GM19351 (cell line): ENCODE results near the gene PPIL6.

ENCODE experiments used
- ATAC-seq: cut with Tn5 transposase; IDR thresholded peaks from one replicate; pipeline ENCODE4 v1.9.1; 2021; ENCODE audit warnings: mild to moderate bottlenecking, moderate library complexity; ENCODE audit not compliant: unreplicated experiment

The PPIL6 gene

DNA sequence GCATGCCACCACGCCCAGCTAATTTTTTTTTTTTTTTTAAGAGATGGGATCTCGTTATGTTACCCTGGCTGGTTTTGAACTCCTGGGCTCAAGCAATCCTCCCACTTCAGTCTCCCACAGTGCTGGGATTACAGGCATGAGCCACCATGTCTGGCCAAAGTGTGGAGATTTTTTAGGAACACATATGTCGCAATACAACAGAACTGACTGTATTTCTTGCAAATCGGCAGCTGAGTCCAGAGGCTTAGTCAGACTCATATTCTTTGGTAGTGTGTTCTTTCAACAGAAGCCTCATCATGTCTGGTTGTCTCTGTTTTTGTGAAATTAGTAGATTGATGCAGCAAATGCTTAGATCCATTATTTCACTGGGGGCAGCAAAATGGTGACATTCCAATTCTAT is 34.2 kb downstream of the PPIL6 start:
- no peak for ATAC-seq

DNA sequence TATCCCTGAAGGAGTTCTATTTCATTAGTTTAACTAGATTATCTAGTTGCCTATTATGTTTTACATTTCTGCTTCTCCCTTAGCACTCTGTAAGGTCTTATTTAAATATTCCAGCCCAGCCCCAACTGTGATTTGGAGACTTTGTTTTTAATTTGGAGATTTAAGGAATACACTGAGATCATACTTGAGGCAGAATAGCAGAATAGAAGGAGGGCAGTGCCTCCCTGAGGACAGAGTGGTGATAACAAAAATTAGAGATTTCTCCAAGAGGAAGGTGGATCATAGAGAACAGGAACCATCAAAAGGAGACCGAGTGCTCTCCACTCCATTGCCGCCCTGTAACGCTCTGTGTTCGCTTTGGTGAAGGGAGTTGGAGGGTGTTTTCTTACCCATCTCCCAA is 43.4 kb downstream of the PPIL6 start:
- no peak for ATAC-seq

DNA sequence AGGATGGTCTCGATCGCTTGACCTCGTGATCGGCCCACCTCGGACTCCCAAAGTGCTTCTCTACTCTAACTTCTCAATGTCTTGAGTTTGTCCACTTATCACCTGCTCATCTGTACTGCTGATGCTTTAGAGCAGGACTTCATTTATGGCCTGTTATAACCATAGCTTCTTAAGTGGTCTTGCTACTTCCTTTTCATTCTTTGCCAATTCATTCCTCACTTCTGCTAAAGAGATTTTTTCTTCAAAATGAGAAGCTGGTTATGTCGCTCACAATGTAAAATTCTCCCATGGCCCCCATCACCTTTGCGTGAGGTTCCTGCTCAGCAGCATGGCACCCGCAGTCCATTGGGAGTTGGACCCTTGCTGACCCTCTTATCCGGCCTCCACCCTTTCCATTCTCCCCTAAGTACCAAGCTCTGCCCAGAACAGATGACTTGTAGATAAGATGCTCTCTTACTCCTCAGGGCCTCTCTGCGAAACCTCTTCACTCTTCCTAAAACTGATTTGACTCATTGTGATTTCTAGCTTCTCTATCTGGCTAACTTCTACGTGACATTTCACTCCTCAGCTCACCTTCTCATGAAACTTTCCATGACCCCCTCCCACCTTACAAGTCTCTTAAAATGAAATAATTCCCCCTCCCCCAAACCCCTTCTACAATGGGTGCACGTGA is 44.2 kb downstream of the PPIL6 start:
- ATAC-seq, result no peak

DNA sequence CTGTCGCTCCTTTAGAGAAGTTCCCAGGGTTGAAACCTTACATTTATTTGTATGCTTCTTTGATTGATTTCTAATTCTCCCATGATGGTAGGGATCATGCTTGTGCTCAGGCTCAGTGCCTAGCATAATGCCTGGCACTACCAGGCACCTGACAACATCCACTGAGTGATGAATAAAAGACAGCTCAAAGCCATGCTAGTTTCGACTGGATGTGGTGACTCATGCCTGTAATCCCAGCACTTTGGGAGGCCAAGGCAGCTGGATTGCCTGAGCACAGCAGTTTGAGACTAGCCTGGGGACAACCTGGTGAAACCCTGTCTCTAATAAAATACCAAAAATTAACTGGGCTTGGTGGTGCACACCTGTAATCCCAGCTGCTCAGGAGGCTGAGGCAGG is 46.5 kb downstream of the PPIL6 start:
- no peak for ATAC-seq

DNA sequence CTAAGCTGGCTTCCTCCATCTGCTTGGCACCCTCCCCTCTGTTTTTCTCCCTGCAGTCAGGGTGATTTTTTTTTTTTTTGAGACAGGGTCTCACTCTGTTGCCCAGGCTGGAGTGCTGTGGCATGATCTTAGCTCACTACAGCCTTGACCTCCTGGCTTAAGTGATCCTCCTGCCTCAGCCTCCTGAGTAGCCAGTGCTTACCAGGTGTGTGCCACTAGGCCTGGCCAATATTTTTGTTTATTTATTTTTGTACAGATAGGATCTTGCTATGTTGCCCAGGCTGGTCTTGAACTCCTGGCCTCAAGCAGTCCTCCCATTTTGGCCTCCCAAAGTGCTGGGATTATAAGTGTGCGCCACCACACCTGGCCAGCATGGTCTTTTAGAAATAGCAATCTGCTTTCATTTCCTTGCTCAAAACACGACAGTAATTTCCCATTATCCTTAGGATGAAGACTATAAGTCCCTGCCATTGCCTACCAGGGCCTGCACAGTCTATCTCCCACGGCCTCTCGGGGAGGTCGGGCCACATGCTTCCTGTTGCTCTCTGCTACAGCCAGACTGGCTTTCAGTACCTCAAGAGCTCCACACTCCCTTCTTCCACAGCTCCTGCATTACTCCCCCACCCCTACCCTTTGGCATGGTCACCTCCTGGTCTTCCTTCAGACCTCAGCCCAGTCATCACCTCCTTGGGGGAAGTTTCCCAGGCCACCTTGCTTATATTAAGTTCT is 47.1 kb downstream of the PPIL6 start:
- no peak for ATAC-seq

DNA sequence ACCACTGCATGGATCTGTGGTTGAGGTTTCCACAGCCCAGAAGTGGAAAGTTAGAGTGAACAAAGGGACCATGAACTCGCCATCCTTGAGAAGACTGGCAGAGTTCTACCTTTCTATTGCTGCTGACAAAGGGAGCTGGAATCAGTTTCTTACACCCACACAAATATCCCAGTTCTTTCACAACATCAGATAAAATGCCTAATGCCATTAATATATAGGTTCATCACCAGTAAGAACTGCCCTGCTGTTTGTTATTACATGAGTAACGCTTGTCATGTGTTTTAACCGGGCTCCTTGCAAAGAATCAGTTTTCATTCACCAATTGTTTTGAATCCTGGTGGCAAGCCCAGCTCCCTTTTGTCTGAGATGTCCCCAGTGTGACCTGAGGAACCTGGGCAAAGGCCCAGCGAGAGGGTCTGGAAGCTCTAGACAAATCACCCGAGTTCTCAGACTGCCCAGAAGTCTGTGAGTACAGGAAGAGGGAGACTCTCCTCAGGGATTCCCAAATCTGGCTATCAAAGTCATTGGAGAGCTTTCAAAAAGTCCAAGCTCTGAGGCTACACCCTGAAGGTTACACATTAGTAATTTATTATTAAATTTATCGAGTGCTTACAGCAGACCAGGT is 50.7 kb downstream of the PPIL6 start:
- no peak for ATAC-seq

DNA sequence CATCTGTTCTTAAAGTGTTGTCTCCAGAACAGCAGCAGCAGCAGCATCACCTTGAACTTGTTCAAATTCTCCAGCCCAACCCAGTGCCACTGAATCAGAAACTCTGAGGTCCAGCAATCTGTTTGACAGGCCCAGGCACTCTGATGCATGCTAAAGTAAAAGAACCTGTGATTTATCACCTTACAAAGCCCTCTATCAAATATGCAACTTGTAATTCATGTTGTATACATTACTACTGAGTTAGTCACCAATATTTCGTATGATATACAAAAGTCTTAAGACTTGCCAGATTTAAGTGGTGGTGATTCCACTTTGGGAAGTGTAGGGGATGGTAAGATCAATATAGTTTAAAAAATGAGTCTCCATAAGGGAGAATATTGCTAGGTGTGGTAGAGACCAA is 52.2 kb downstream of the PPIL6 start:
- no peak for ATAC-seq

DNA sequence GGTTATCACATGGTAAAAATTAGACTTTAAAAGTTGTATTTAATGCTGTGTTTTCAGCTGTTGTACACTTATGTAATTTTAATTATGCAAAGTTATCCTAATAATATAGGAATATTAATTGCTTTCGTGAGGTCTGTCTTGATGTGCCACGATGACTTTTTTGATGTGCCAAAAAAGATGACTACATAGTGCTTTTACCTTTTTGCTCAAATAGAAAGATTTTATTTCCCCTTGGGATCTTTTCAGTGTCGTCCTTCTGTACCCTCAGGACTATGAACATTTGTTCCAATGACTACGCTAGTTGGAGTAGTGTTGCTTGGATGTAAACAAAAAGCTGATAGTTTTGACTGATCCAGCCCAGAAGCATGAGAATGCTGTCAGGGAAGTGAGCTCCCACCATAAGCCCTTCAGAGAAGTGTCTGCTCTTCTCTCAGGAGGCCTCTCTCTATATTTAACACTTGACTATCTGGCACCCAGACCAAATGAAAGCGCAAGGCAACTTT is 56.9 kb downstream of the PPIL6 start:
- ATAC-seq, result no peak

DNA sequence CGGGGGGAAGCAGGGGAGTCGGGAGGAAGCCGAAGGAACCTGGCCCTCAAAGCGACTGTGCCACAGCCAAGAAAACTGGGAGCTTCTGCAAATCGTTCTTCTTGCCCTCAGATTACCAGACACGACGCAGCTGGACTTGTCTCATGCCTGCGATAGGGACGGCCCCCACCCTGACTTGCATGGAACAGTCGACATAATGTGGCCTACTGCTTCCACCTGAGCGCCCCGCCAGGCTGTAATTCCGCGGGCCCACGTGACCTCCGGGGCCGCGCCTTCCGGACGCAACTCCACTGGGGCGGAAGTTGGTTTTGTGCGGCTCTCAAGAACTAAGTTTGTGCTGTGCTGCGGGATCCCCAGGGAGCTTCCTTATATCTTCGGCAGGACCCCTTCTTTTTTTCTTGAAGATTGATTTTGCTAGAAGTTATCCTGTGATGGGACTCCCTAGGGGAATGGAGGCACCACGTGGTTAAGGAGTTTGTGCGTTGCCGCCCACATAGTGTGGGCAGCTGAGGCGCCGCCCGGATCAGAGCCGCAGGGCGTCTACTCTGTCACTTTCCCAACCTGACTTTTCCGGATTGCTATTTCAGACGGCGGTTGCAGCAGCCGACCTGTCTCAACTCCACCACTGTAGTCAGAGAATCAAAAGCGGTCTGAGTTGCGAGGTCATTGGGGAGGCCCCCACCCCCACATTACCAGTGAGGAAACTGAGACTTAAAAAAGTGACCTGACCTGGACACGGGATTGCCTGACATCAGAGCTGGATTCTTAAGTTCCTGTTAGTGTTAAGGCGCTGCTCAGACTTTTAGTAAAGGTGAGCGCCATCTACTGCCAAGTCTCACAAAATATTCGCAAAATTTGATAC is 57.6 kb downstream of the PPIL6 start:
- ATAC-seq, result peak; percentile 63

DNA sequence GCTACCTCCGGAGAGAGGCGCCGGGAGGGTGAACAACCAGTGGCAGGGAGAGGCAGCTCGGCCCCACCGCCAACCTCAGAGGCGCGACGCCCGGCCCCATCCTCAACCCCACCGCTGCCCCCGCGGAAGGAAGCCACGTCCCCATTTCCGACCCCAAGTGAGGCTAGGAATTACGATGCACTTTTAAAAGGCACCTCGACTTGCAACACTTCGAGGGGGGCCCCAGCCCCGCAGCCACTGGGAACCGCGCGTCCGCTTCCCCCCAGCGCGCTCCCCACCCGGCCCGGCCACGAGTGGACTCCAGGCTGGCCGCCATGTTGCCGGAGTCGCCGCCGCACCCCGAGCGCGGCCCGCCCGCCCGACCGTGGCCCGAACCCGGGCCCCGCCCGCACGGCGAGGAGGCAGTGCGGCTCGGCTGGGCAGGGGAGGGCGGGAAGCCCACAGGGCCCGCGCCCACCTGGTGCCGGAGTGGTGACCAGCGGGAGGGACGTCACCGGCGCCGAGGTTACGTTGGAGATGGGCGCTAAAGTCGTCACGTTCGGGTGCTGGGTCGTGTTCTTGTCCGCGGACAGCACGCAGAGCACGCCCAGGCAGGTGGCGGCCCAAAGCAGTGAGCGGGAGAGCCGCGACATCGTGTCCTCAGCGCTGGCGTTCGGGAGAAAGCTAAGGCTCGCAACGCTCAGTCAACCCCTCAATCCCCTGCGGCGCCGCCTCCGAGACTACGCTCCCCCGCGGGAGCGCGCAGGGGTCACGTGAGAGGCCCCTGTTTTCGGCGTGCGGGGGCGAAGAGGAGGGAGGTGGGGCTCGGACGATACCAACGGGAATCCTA is 58.5 kb downstream of the PPIL6 start, which contains the start of gene CD164:
Gene CD164, minus strand, starts transcription at position 721 of the 829 bp plus-strand sequence. Its CDS starts 89 bp downstream, at position 632.
- ATAC-seq, result peak; percentile 39

DNA sequence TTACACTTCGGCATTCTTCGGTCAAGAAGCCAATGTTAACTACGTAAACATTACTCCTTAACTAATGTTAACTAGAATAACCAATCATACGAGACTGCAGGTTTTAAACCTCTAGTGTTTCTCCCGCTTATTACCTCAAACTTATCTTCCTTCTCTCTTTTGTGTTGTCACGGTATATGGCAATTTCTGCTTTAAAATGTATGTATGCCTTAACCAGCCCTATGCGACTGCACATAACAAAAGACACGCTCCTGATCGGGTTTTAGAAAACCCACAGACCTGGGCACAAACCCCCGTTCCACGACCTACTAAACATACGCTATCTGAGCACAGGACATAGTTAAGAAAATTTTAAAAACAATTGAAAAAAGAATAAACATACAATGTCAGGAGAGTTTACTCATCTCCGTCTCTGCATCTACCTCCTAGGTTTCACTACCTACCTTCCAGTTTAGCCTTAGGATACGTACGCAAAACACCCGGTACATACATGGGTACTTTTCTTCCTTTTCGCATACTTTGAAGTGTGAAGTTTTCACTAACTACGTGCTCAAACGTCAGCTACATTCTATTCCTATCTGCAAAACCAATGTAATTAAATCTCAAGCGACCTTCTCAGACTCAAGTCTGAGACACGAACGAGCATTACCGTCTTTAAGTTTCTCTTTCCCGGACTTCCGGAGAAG is 59.2 kb downstream of the PPIL6 start:
- no peak for ATAC-seq

DNA sequence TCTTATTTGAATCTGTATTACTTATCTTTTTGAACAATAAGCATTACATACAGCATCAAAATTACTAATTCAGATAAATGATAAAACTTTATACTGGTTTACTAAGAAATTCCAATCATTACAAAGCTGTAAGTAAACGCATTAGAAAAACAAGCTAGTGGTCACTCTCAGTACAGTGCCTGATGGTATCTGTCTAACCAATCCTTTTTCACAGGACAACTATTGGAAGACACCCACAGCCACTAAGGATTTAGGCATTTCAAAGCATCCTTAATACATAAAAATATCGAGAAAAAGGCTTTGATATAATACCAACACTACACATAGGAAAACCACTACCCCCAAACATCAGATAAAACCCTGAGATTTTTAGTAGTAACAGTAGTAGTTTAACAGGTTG is 60.7 kb downstream of the PPIL6 start:
- no peak for ATAC-seq

DNA sequence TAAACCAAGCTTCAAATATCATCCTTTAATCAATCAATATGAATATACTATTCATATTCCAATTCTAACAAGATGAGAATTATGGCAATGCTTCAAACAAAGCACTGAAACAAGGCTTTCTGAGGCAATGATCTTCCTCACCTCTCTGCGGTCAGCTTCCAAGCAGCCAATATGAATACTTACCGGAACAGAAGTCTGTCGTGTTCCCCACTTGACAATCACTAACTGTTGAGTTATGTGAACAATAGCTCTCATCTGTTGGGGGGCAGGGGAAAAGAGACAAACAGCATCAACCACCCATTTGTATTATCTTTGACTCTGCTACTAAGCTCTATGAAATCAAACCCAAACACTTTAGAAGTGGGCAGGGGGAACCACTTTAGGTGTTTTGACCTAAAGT is 62.7 kb downstream of the PPIL6 start:
- no peak for ATAC-seq

DNA sequence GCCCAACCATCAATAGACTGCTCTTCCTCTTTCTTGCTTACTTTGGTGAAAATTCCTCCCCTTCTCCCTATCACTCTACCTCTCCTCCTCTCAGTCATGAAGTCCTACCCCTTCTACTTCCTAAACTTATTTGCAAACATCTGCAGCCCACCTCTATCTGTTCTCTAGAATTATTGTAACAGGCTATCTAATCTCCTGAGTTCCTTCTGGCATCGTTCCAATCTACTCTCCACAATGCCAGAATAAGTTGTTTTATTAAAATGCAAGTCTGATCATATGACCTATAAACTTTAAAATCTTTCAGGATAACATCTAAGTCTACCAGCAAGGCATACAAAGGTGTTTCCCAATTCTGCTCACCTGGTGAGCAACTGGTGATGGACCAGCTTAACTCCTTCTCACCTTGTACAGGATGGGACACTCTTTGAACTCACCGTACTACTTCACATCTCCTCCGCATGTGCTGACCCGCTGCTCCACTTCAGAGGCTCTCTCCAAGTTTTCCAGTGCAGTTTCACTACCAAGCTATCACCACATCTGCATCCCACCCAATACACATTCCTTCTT is 66.0 kb downstream of the PPIL6 start:
- no peak for ATAC-seq

DNA sequence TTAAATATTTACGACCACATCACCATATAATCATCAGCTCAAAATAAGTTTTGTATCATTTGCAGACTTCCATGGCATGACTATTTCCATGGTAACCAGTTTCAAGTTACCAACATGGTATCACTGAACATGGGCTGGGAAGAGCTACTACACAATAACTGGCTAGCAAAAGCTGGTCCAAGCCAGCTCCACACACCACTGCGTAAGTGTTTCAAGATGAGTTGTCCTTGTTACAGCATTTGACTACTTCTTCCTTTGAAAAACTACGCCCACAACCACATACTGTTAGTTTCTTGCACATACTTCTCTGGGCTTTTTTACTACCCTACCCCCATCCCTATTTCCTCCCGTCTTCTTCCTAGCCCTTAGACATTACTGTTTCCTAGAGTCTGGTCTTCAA is 66.7 kb downstream of the PPIL6 start:
- peak; percentile 95 for ATAC-seq

DNA sequence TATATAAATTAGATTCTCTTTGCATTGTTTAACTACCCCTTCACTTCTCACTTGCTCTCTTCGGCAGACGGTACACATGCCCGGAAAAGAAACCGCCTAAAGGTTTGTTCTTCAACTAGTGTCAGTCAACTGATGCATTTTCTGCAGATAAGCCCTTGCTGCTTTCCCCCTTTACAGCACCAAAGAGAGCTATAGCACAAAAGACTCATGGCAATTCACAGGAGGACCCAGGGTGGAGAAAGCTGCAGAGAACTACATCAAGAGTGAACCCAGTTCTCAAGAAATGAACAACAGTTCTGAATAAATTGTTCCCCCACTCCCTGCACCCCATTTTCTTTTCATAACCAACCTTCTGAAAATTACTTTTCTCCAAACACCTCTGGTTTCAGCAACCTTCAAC is 67.1 kb downstream of the PPIL6 start:
- ATAC-seq, result peak; percentile 19

DNA sequence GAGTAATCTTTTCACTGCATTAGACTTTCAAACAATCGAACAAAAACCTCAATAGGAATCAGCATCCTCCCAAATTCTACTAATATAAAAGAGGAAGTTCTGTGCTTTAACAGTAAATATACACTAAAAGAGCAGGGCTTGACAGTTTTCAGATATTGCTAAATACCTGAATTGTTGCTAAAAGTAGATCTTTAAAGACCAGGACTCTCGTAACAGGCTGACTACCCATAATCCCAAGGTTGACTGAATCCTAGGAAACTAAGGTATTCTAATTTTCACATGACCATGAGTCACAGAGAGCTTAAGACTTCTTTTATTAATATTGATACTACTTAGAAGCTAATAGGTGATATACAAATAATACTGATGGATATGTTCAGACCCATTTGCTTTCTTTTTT is 68.3 kb downstream of the PPIL6 start:
- ATAC-seq, result no peak

DNA sequence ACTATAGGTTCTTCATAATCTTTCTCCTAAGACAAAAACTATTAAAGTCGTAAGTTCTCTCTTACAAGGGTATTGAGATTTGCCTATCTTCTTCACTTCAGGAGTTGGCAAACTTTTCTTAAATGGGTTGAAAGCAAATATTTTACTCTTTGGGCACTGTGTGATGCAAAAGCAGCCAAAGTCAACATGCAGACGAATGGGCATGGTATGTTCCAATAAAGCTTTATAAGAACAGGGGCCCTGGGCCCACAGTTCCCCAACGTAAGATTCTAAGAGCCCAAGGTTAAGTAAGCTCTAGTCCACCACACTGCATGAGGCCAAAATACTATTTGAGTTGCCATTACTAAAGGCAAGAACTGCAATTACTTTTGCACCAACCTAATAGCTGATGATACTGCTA is 69.6 kb downstream of the PPIL6 start:
- no peak for ATAC-seq

DNA sequence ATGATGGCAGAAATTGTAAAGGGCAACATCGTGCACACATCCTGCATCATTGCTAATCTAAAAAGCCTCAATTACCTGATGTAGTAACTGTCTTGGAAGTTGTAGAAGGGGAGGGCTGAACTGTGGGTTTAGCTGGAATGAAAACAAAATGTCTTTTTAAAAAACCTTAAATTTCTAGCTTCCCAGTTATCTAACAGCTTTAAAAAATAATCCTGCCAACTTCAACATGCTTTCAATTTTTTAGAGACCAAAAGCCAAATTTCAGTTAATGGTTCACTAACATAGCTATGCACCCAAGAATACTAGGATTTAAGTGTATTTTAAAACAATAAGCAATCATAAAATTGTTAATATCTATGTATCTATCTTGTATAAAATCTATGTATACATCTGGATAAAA is 70.1 kb downstream of the PPIL6 start:
- ATAC-seq, result no peak
